C1 segment of cervical spinal cord (tissue), 14 donors: ENCODE results near the gene PCDHB11.
"Not testable (repeated sequence)": the region's sequence is repeated elsewhere in the genome, so short reads cannot be mapped to it uniquely, and the experiment has no call there.

ENCODE experiments used
- DNase-seq, 14 donors: peaks; one replicate each; lab custom pipeline; 2025; lab: John Stamatoyannopoulos, UW

Gene PCDHB11

GRCh38 chr5:141236516-141237313 lies 37.3 kb downstream of the PCDHB11 start:
- DNase-seq: no peak

GRCh38 chr5:141241496-141241895 lies 42.1 kb downstream of the PCDHB11 start:
- DNase-seq: no peak

- DNase-seq: peak in 3 of 14 donors; percentile 1 to 17 (median 4)
Observed at GRCh38 chr5:141245250-141245717, 45.9 kb downstream of the PCDHB11 start, which contains the start of gene PCDHB15. Gene PCDHB15, plus strand, starts transcription at chr5:141245395. Its CDS starts 184 bp downstream, at chr5:141245579.

- not testable (repeated sequence) for DNase-seq
Observed at GRCh38 chr5:141246971-141247370, 47.5 kb downstream of the PCDHB11 start.

- DNase-seq: not testable (repeated sequence)
Observed at GRCh38 chr5:141247434-141247833, 48.0 kb downstream of the PCDHB11 start.

GRCh38 chr5:141250576-141250975 lies 51.1 kb downstream of the PCDHB11 start:
- no peak for DNase-seq
